ENCODE data around the gene MBD3L3. TPM values are rescaled to one million over a fixed set of nuclear protein-coding genes. Genes with fewer than 3 reads are reported as not detected.
"Not testable (repeated sequence)": the region's sequence is repeated elsewhere in the genome, so short reads cannot be mapped to it uniquely, and the experiment has no call there.

The MBD3L3 gene
- total and polyA plus RNA-seq, 2 experiments from 2014 or later = not detected

DNA sequence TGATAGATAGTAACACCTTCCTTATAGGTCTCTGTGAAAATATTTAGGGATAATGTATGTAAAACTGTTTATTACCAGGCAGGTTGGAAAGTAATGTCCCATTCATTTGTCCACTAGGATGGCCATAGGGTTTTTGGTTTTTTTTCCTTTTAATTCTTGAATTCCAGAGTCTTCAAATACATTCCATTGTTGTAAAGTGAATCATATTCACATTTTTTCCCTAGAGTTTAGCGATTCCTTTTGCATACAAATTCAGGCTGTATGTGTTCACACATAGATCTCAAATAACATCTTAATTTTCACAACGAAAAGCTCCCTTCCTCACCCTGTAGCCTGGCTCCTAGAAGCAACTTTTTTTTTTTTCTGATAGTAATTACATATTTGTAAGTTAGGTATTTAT, 9.2 kb upstream of the MBD3L3 start:
- WGBS, 2 experiments (ENCODE audit: low coverage in 1 of 2, low lambda C conversion rate in 2 of 2, missing lambda C conversion rate in 2 of 2) = 30% methylated on average over 2 of the region's 2 CpGs
- no peaks in the 10 kb centered on the region for H3K27me3 ChIP-seq (replicated peaks; ENCODE audit: insufficient read depth)
- peak; percentile 48 for DNase-seq
- TF ChIP-seq EZH2 (IDR thresholded peaks at IDR 0.05; ENCODE audit: insufficient read depth, poor library complexity, severe bottlenecking) = no peak
- TF ChIP-seq EZH2phosphoT487 (IDR thresholded peaks at IDR 0.05; ENCODE audit: insufficient read depth, low read depth) = no peak
- peaks cover 18% of the 10 kb centered on the region for H3K4me1 ChIP-seq (ENCODE audit: insufficient read depth)
- no peak overlapping the region for H3K27ac ChIP-seq
- no peaks in the 10 kb centered on the region for H3K9me3 ChIP-seq (ENCODE audit: low read depth)
- H3K4me3 ChIP-seq = no peak overlapping the region
- no peaks in the 10 kb centered on the region for H4K20me1 ChIP-seq (ENCODE audit: insufficient read depth)
- H3F3A ChIP-seq (ENCODE audit: insufficient read depth) = peaks cover 11% of the 10 kb centered on the region; the same call in 1 of the 2 replicates
- no peaks in the 10 kb centered on the region for H3K9me2 ChIP-seq (ENCODE audit: insufficient read depth)
- peaks cover 8% of the 10 kb centered on the region for H3K36me3 ChIP-seq (ENCODE audit: low read depth)
- H2AFZ ChIP-seq = no peak overlapping the region
- no peak overlapping the region for H3K4me2 ChIP-seq (ENCODE audit: unreplicated experiment)
- H3K9ac ChIP-seq = no peak overlapping the region
- in situ Hi-C loops (cut with MboI) = no loop called here
- H3K79me2 ChIP-seq (ENCODE audit: insufficient read depth) = peaks cover 26% of the 10 kb centered on the region

DNA sequence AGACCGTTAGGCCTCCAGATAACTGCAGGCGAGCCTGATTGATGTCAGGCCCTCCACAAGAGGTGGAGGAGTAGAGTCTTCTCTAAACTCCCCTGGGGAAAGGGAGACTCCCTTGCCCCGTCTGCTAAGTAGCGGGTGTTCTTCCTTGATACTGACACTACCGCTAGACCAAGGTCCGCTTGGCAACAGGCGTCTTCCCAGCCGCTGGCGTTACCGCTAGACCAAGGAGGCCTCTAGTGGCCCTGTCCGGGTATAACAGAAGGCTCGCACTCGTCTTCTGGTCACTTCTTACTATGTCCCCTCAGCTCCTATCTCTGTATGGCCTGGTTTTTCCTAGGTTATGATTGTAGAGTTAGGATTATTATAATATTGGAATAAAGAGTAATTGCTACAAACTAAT, 8.6 kb upstream of the MBD3L3 start:
- H2AFZ ChIP-seq; H3K4me2 ChIP-seq (ENCODE audit: unreplicated experiment); in situ Hi-C loops (cut with MboI); H3K27ac ChIP-seq; H3K9me3 ChIP-seq (ENCODE audit: low read depth); H3K27me3 ChIP-seq (replicated peaks; ENCODE audit: insufficient read depth); H3K9ac ChIP-seq; H3K4me3 ChIP-seq; H4K20me1 ChIP-seq (ENCODE audit: insufficient read depth); H3K9me2 ChIP-seq (ENCODE audit: insufficient read depth); H3K36me3 ChIP-seq (ENCODE audit: low read depth): not testable (repeated sequence)
- Histone ChIP-seq H3K4me1 (ENCODE audit: insufficient read depth) (peaks cover 18% of the 10 kb centered on the region), H3K79me2 (ENCODE audit: insufficient read depth) (peaks cover 20% of the 10 kb centered on the region), H3F3A (ENCODE audit: insufficient read depth) (peaks cover 11% of the 10 kb centered on the region; the same call in 1 of the 2 replicates)
- DNase-seq = peak; percentile 52
- 35 to 40% methylated on average over 13 of the region's 13 CpGs for WGBS, 2 experiments (ENCODE audit: low coverage in 1 of 2, low lambda C conversion rate in 2 of 2, missing lambda C conversion rate in 2 of 2)

DNA sequence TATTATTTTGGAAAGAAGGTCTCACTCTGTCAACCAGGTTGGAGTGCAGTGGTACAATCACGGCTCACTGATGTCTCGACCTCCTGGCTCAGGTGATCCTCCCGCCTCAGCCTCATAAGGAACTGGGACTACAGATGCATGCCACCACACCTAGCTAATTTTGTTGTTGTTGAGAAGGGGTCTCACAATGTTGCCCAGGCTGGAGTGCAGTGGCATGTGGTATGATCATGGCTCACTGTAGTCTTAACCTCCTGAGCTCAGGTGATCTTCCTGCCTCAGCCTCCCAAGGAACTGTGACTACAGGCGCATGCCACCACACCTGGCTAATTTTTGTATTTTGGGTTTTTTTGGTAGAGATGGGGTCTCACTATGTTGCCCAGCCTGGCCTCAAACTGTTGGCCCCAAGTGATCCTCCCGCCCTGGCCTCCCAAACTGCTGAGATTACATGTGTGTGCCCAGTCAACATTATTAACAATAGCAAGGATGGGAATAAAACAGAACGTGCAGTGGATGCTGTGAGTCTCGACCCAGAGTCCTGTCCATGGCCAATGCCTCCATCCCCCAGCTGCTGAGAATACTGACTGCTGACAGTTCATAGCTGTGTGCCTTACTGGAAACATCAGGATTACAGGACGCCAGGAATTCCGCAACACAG, 5.4 kb upstream of the MBD3L3 start:
- Histone ChIP-seq H3K79me2 (ENCODE audit: insufficient read depth) (no peaks in the 10 kb centered on the region), H3K4me1 (ENCODE audit: insufficient read depth) (peaks cover 10% of the 10 kb centered on the region), H3K9me2 (ENCODE audit: insufficient read depth) (no peaks in the 10 kb centered on the region), H3K9ac (no peak overlapping the region), H3F3A (ENCODE audit: insufficient read depth) (peaks cover 11% of the 10 kb centered on the region; the same call in 1 of the 2 replicates), H3K4me2 (ENCODE audit: unreplicated experiment) (no peak overlapping the region), H3K27ac (no peak overlapping the region), H3K36me3 (ENCODE audit: low read depth) (no peaks in the 10 kb centered on the region), H2AFZ (no peak overlapping the region), H3K27me3 (replicated peaks; ENCODE audit: insufficient read depth) (no peaks in the 10 kb centered on the region), H3K9me3 (ENCODE audit: low read depth) (no peaks in the 10 kb centered on the region), H3K4me3 (no peak overlapping the region), H4K20me1 (ENCODE audit: insufficient read depth) (no peaks in the 10 kb centered on the region)
- in situ Hi-C loops (cut with MboI) = no loop called here
- TF ChIP-seq EZH2 (IDR thresholded peaks at IDR 0.05; ENCODE audit: insufficient read depth, poor library complexity, severe bottlenecking) (no peak), EZH2phosphoT487 (IDR thresholded peaks at IDR 0.05; ENCODE audit: insufficient read depth, low read depth) (no peak)
- no peak for DNase-seq
- 81 to 82% methylated on average over 9 of the region's 9 CpGs for WGBS, 2 experiments (ENCODE audit: low coverage in 1 of 2, low lambda C conversion rate in 2 of 2, missing lambda C conversion rate in 2 of 2)

DNA sequence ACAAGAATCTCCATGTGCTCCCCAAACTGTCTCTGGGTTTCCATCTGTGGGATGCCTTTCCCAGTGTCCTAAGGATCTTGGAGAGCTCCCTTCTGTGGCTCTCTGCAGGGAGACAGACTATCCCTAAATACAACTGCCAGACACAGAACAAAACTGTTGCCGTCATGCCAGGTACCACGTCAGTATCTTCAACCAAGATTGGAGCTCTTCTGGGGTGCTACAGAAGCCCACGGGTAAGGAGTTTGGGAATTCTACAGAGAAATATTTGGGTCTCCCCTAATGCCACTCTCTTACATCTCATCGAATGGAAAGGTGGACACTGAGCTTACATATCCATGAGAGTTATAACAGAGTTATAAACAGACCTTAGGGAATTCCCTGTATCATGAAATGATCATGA, 4.9 kb upstream of the MBD3L3 start:
- Histone ChIP-seq H3K9ac (no peak overlapping the region), H3K4me2 (ENCODE audit: unreplicated experiment) (no peak overlapping the region), H3K4me1 (ENCODE audit: insufficient read depth) (peaks cover 10% of the 10 kb centered on the region), H3K4me3 (no peak overlapping the region), H3F3A (ENCODE audit: insufficient read depth) (peaks cover 9% of the 10 kb centered on the region; the same call in 1 of the 2 replicates), H4K20me1 (ENCODE audit: insufficient read depth) (no peaks in the 10 kb centered on the region), H3K27ac (no peak overlapping the region), H3K27me3 (replicated peaks; ENCODE audit: insufficient read depth) (no peaks in the 10 kb centered on the region), H3K9me3 (ENCODE audit: low read depth) (no peaks in the 10 kb centered on the region), H3K36me3 (ENCODE audit: low read depth) (no peaks in the 10 kb centered on the region), H2AFZ (no peak overlapping the region), H3K79me2 (ENCODE audit: insufficient read depth) (no peaks in the 10 kb centered on the region), H3K9me2 (ENCODE audit: insufficient read depth) (no peaks in the 10 kb centered on the region)
- in situ Hi-C loops (cut with MboI) = no loop called here
- no peak for DNase-seq
- 67 to 68% methylated on average over 4 of the region's 4 CpGs for WGBS, 2 experiments (ENCODE audit: low coverage in 1 of 2, low lambda C conversion rate in 2 of 2, missing lambda C conversion rate in 2 of 2)
- no peak for TF ChIP-seq EZH2 (IDR thresholded peaks at IDR 0.05; ENCODE audit: insufficient read depth, poor library complexity, severe bottlenecking)
- no peak for TF ChIP-seq EZH2phosphoT487 (IDR thresholded peaks at IDR 0.05; ENCODE audit: insufficient read depth, low read depth)

DNA sequence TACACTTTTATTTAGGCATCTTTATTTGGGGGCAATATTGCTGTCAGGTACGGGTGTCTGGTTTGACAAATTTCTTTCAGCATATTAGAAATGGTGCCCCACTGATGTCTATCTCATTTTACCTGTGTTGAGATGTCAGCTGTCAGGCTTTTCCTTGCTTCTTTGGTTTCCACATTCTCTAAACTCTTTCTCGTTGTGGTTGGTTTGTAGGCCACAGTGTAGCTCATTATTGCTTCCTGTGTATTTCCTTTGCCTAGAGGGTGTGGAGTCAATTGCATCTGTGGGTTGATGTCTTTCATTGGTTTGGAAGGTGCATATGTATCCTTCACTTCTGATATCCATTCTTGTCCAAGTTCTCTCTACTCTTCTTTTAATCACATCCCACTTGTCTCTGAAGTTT, 1.5 kb upstream of the MBD3L3 start:
- 27 to 32% methylated on average over 2 of the region's 2 CpGs for WGBS, 2 experiments (ENCODE audit: low coverage in 1 of 2, low lambda C conversion rate in 2 of 2, missing lambda C conversion rate in 2 of 2)
- H3K4me3 ChIP-seq; H3K4me1 ChIP-seq (ENCODE audit: insufficient read depth); H3K9ac ChIP-seq; H3K9me3 ChIP-seq (ENCODE audit: low read depth); H3K4me2 ChIP-seq (ENCODE audit: unreplicated experiment); H2AFZ ChIP-seq; DNase-seq; H3K79me2 ChIP-seq (ENCODE audit: insufficient read depth); H3K36me3 ChIP-seq (ENCODE audit: low read depth); H4K20me1 ChIP-seq (ENCODE audit: insufficient read depth); H3K27ac ChIP-seq; H3K27me3 ChIP-seq (replicated peaks; ENCODE audit: insufficient read depth); in situ Hi-C loops (cut with MboI); H3K9me2 ChIP-seq (ENCODE audit: insufficient read depth); H3F3A ChIP-seq (ENCODE audit: insufficient read depth): not testable (repeated sequence)

DNA sequence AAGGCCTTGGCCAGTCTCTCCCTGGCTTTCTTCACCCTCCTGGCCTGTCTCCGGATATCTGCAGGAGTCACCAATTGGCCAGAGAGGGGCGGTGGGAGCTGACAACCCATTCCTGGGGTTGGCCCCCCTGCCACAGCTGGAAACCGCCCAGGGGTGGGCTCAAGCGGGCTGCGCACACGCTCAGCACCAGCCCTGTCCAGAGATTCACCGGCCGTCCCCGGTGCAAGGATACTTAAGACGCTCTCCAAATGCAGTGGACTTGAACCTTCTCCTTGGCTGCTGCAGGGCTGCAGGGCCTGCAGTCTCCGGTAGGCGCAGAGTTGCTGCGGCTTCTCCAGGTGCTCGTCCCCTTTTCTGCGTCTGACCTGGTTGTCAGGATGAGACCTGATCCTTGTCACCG, 2.1 kb downstream of the MBD3L3 start:
- WGBS, 2 experiments (ENCODE audit: low coverage in 1 of 2, low lambda C conversion rate in 2 of 2, missing lambda C conversion rate in 2 of 2) = 79 to 84% methylated on average over 8 to 9 of the region's 16 CpGs
- H3F3A ChIP-seq (ENCODE audit: insufficient read depth); DNase-seq: not testable (repeated sequence)

DNA sequence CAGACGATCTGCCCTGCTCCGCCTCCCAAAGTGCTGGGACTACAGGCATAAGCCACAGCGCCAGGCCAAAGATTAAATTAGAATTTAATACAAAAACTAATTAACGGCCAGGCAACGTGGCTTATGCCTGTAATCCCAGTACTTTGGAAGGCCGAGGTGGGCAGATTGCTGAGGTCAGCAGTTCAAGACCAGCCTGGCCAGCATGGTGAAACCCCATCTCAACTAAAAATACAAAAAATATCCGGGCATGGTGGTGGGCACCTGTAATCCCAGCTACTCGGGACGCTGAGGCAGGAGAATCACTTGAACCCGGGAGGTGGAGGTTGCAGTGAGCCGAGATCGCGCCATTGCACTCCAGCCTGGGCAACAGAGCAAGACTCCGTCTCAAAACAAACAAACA, 2.8 kb downstream of the MBD3L3 start:
- H3K9me2 ChIP-seq (ENCODE audit: insufficient read depth); DNase-seq; H3K27me3 ChIP-seq (replicated peaks; ENCODE audit: insufficient read depth); in situ Hi-C loops (cut with MboI); H3K4me2 ChIP-seq (ENCODE audit: unreplicated experiment); H3K9me3 ChIP-seq (ENCODE audit: low read depth); H3K9ac ChIP-seq; H4K20me1 ChIP-seq (ENCODE audit: insufficient read depth); H3K36me3 ChIP-seq (ENCODE audit: low read depth); H2AFZ ChIP-seq; H3K27ac ChIP-seq; H3F3A ChIP-seq (ENCODE audit: insufficient read depth); H3K79me2 ChIP-seq (ENCODE audit: insufficient read depth); H3K4me1 ChIP-seq (ENCODE audit: insufficient read depth); H3K4me3 ChIP-seq: not testable (repeated sequence)
- WGBS, 2 experiments (ENCODE audit: low coverage in 1 of 2, low lambda C conversion rate in 2 of 2, missing lambda C conversion rate in 2 of 2) = 79 to 84% methylated on average over 12 to 13 of the region's 14 CpGs

More for the DNA sequence above, 2.1 kb downstream of the MBD3L3 start:
- H3K27ac ChIP-seq; H3K79me2 ChIP-seq (ENCODE audit: insufficient read depth); in situ Hi-C loops (cut with MboI); H3K9ac ChIP-seq; H3K9me3 ChIP-seq (ENCODE audit: low read depth); H4K20me1 ChIP-seq (ENCODE audit: insufficient read depth); H3K4me2 ChIP-seq (ENCODE audit: unreplicated experiment); H3K36me3 ChIP-seq (ENCODE audit: low read depth); H3K4me1 ChIP-seq (ENCODE audit: insufficient read depth); H3K9me2 ChIP-seq (ENCODE audit: insufficient read depth); H2AFZ ChIP-seq; H3K27me3 ChIP-seq (replicated peaks; ENCODE audit: insufficient read depth); H3K4me3 ChIP-seq: not testable (repeated sequence)

All from GM23248 (cell line).